OCI-LY3 (cell line): ENCODE data around the gene POU2AF2.
A peak's percentile ranks its signal among the peaks of the same experiment; 100 is the strongest.

Experiments
- H2AFZ ChIP-seq: fragments of 200-600, 300-600 bp; shearing (Covaris generic); 2 replicates; pipeline ENCODE4 v1.6.0; 2014; ENCODE audit warnings: antibody characterized with exemption, low read depth, low read length
- H3K27ac ChIP-seq: fragments of 200-600, 300-600 bp; sonication (generic); 2 replicates; pipeline ENCODE4 v1.5.1; 2014; ENCODE audit warnings: mild to moderate bottlenecking, low read length, moderate library complexity, mixed read lengths
- H3K27me3 ChIP-seq: fragments of 200-600, 300-600 bp; sonication (generic); 2 replicates; pipeline ENCODE4 v1.6.1; 2014; ENCODE audit warnings: low read depth, low read length, mixed read lengths
- H3K36me3 ChIP-seq: fragments of 200-600, 300-600 bp; sonication (generic); replicated peaks from 2 replicates; pipeline ENCODE3; 2014; ENCODE audit warnings: low read depth, low read length, mixed read lengths
- H3K4me1 ChIP-seq: fragments of 300-600, 200-600 bp; sonication (generic); 2 replicates; pipeline ENCODE4 v1.6.1; 2014; ENCODE audit warnings: low read length, mixed read lengths
- H3K4me2 ChIP-seq: fragments of 200-600, 300-600 bp; sonication (generic); 2 replicates; pipeline ENCODE4 v1.6.1; 2014; ENCODE audit warnings: low read length, mixed read lengths
- H3K4me3 ChIP-seq: fragments of 300-600, 200-600 bp; sonication (generic); 2 replicates; pipeline ENCODE4 v1.5.1; 2014; ENCODE audit warnings: antibody characterized with exemption, mild to moderate bottlenecking, low read length, moderate library complexity
- H3K79me2 ChIP-seq: fragments of 300-600, 200-600 bp; shearing (Covaris generic); 2 replicates; pipeline ENCODE4 v1.6.1; 2014; ENCODE audit warnings: mild to moderate bottlenecking, low read length, mixed read lengths
- H3K9ac ChIP-seq: fragments of 300-600, 200-600 bp; shearing (Covaris generic); 2 replicates; pipeline ENCODE4 v1.6.0; 2014; ENCODE audit warnings: mild to moderate bottlenecking, low read length, moderate library complexity
- H3K9me3 ChIP-seq: fragments of 200-600, 300-600 bp; shearing (Covaris generic); 2 replicates; pipeline ENCODE4 v1.6.1; 2014; ENCODE audit warnings: low read length, mixed read lengths; ENCODE audit not compliant: insufficient read depth
- H4K20me1 ChIP-seq: fragments of 200-600, 300-600 bp; sonication (generic); 2 replicates; pipeline ENCODE4 v1.6.1; 2016; ENCODE audit warnings: low read length, mixed read lengths; ENCODE audit not compliant: insufficient read depth
- CTCF ChIP-seq: fragments of 200-600, 300-600 bp; sonication (generic); IDR thresholded peaks from 2 replicates; pipeline ENCODE4 v1.5.1; 2014; ENCODE audit warnings: antibody characterized with exemption, low read length, low read depth
- EZH2phosphoT487 ChIP-seq: fragments of 200-600 bp; shearing (Covaris generic); IDR thresholded peaks from 2 replicates; pipeline ENCODE4 v1.6.1; 2018; ENCODE audit warnings: antibody characterized with exemption, mixed run types, low read depth

The POU2AF2 gene

GRCh38 chr11:111301004-111301841 is 55.7 kb downstream of the POU2AF2 start:
- H3K4me2 ChIP-seq = peak overlapping the region; percentile 41

GRCh38 chr11:111301842-111302118 is 56.3 kb downstream of the POU2AF2 start:
- Histone ChIP-seq H2AFZ (no peak overlapping the region), H3K79me2 (no peaks in the 10 kb centered on the region), H3K4me1 (peaks cover 37% of the 10 kb centered on the region), H4K20me1 (no peaks in the 10 kb centered on the region), H3K4me2 (no peak overlapping the region), H3K9me3 (no peaks in the 10 kb centered on the region), H3K27ac (no peak overlapping the region), H3K9ac (no peak overlapping the region), H3K36me3 (no peaks in the 10 kb centered on the region), H3K27me3 (no peaks in the 10 kb centered on the region), H3K4me3 (no peak overlapping the region)
- TF ChIP-seq CTCF (no peak), EZH2phosphoT487 (no peak)

More at GRCh38 chr11:111301004-111301841, 55.7 kb downstream of the POU2AF2 start:
- H3K27me3 ChIP-seq = no peaks in the 10 kb centered on the region
- peaks cover 38% of the 10 kb centered on the region for H3K4me1 ChIP-seq
- no peak overlapping the region for H3K9ac ChIP-seq
- no peak overlapping the region for H2AFZ ChIP-seq
- H4K20me1 ChIP-seq = no peaks in the 10 kb centered on the region
- H3K9me3 ChIP-seq = no peaks in the 10 kb centered on the region
- no peak for TF ChIP-seq CTCF
- TF ChIP-seq EZH2phosphoT487 = no peak
- H3K27ac ChIP-seq = peak overlapping the region; percentile 15; the same call in 1 of the 2 replicates
- H3K36me3 ChIP-seq = no peaks in the 10 kb centered on the region
- no peak overlapping the region for H3K4me3 ChIP-seq
- H3K79me2 ChIP-seq = no peaks in the 10 kb centered on the region

- Histone ChIP-seq H3K79me2 (no peaks in the 10 kb centered on the region), H4K20me1 (no peaks in the 10 kb centered on the region), H3K4me3 (no peak overlapping the region), H3K4me1 (peaks cover 37% of the 10 kb centered on the region), H3K9me3 (no peaks in the 10 kb centered on the region), H3K9ac (no peak overlapping the region), H3K4me2 (no peak overlapping the region), H3K27me3 (0 out of 2 replicates have a peak, but pooled peaks cover 2% of the 10 kb centered on the region), H3K36me3 (no peaks in the 10 kb centered on the region), H2AFZ (no peak overlapping the region), H3K27ac (no peak overlapping the region)
- TF ChIP-seq EZH2phosphoT487 (no peak), CTCF (no peak)
Measured at GRCh38 chr11:111302298-111302697, 56.8 kb downstream of the POU2AF2 start.

GRCh38 chr11:111303461-111303860 is 57.9 kb downstream of the POU2AF2 start:
- Histone ChIP-seq H3K36me3 (no peaks in the 10 kb centered on the region), H3K79me2 (no peaks in the 10 kb centered on the region), H2AFZ (0 out of 2 replicates have a peak overlapping the region, but pooled peaks have one; percentile 47), H4K20me1 (no peaks in the 10 kb centered on the region), H3K9ac (0 out of 2 replicates have a peak overlapping the region, but pooled peaks have one; percentile 9), H3K4me1 (peaks cover 37% of the 10 kb centered on the region), H3K9me3 (no peaks in the 10 kb centered on the region), H3K4me3 (0 out of 2 replicates have a peak overlapping the region, but pooled peaks have one; percentile 18), H3K4me2 (peak overlapping the region; percentile 42), H3K27ac (no peak overlapping the region), H3K27me3 (0 out of 2 replicates have a peak, but pooled peaks cover 5% of the 10 kb centered on the region)
- TF ChIP-seq EZH2phosphoT487 (no peak), CTCF (no peak)
